ENCODE measurements around the gene TBXAS1.

DNA sequence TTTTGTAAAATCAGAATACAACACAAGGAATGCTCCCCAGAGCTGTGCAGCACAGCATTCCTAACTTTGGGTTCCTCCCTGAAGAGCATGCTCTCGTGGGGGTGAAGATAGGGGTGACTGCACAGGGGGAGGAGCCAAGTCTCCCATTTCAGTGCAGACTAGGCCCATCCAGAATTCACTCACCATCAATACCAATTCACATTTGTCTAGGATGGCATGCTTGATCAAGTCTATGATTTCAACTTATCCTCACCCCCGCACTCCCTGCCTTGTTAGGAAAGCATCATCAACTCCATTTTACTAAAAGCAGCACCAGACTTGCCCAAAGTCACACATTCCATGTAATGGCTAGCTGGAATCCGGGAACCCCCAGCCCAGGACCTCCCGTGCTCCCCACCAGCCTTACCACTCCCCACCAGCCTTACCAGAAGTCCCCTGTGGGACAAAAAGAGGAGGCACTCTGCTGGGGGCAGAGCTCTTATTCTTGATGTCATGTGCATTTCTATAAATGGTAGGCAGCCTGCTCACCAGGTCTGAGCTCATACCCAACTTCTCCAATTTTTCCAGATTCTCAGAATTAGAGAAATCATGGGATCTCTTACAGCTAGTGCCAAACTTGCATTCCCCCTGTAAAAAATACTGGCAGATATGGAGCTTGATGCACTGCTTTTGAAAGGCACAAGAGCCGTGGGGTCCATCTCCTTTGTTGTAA lies 227.5 kb downstream of the TBXAS1 start:
- TF ChIP-seq, protein P1, sequence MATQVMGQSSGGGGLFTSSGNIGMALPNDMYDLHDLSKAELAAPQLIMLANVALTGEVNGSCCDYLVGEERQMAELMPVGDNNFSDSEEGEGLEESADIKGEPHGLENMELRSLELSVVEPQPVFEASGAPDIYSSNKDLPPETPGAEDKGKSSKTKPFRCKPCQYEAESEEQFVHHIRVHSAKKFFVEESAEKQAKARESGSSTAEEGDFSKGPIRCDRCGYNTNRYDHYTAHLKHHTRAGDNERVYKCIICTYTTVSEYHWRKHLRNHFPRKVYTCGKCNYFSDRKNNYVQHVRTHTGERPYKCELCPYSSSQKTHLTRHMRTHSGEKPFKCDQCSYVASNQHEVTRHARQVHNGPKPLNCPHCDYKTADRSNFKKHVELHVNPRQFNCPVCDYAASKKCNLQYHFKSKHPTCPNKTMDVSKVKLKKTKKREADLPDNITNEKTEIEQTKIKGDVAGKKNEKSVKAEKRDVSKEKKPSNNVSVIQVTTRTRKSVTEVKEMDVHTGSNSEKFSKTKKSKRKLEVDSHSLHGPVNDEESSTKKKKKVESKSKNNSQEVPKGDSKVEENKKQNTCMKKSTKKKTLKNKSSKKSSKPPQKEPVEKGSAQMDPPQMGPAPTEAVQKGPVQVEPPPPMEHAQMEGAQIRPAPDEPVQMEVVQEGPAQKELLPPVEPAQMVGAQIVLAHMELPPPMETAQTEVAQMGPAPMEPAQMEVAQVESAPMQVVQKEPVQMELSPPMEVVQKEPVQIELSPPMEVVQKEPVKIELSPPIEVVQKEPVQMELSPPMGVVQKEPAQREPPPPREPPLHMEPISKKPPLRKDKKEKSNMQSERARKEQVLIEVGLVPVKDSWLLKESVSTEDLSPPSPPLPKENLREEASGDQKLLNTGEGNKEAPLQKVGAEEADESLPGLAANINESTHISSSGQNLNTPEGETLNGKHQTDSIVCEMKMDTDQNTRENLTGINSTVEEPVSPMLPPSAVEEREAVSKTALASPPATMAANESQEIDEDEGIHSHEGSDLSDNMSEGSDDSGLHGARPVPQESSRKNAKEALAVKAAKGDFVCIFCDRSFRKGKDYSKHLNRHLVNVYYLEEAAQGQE (tag by site-specific recombination; IDR thresholded peaks at IDR 0.05) = no peak
- no peak for TF ChIP-seq ZNF184 (tag by site-specific recombination; IDR thresholded peaks at IDR 0.05)
- TF ChIP-seq, protein P2, sequence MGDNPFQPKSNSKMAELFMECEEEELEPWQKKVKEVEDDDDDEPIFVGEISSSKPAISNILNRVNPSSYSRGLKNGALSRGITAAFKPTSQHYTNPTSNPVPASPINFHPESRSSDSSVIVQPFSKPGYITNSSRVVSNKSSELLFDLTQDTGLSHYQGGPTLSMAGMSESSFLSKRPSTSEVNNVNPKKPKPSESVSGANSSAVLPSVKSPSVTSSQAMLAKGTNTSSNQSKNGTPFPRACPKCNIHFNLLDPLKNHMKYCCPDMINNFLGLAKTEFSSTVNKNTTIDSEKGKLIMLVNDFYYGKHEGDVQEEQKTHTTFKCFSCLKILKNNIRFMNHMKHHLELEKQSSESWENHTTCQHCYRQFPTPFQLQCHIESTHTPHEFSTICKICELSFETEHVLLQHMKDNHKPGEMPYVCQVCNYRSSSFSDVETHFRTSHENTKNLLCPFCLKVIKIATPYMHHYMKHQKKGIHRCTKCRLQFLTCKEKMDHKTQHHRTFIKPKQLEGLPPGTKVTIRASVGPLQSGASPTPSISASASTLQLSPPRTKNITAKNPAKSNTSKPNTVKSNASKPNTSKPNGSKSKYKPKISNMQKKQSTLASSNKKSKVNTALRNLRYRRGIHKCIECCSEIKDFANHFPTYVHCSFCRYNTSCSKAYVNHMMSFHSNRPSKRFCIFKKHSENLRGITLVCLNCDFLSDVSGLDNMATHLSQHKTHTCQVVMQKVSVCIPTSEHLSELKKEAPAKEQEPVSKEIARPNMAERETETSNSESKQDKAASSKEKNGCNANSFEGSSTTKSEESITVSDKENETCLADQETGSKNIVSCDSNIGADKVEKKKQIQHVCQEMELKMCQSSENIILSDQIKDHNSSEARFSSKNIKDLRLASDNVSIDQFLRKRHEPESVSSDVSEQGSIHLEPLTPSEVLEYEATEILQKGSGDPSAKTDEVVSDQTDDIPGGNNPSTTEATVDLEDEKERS (tag by site-specific recombination; IDR thresholded peaks at IDR 0.05) = no peak
- TF ChIP-seq, protein P3, sequence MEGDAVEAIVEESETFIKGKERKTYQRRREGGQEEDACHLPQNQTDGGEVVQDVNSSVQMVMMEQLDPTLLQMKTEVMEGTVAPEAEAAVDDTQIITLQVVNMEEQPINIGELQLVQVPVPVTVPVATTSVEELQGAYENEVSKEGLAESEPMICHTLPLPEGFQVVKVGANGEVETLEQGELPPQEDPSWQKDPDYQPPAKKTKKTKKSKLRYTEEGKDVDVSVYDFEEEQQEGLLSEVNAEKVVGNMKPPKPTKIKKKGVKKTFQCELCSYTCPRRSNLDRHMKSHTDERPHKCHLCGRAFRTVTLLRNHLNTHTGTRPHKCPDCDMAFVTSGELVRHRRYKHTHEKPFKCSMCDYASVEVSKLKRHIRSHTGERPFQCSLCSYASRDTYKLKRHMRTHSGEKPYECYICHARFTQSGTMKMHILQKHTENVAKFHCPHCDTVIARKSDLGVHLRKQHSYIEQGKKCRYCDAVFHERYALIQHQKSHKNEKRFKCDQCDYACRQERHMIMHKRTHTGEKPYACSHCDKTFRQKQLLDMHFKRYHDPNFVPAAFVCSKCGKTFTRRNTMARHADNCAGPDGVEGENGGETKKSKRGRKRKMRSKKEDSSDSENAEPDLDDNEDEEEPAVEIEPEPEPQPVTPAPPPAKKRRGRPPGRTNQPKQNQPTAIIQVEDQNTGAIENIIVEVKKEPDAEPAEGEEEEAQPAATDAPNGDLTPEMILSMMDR (tag by site-specific recombination; IDR thresholded peaks at IDR 0.05) = no peak
- no peak for TF ChIP-seq ZNF621 (tag by site-specific recombination; IDR thresholded peaks at IDR 0.05)
- TF ChIP-seq ZBTB21 (tag by site-specific recombination; IDR thresholded peaks at IDR 0.05) = no peak
- TF ChIP-seq, protein P4, sequence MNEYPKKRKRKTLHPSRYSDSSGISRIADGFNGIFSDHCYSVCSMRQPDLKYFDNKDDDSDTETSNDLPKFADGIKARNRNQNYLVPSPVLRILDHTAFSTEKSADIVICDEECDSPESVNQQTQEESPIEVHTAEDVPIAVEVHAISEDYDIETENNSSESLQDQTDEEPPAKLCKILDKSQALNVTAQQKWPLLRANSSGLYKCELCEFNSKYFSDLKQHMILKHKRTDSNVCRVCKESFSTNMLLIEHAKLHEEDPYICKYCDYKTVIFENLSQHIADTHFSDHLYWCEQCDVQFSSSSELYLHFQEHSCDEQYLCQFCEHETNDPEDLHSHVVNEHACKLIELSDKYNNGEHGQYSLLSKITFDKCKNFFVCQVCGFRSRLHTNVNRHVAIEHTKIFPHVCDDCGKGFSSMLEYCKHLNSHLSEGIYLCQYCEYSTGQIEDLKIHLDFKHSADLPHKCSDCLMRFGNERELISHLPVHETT (tag by site-specific recombination; IDR thresholded peaks at IDR 0.05) = no peak
- TF ChIP-seq, protein P5, sequence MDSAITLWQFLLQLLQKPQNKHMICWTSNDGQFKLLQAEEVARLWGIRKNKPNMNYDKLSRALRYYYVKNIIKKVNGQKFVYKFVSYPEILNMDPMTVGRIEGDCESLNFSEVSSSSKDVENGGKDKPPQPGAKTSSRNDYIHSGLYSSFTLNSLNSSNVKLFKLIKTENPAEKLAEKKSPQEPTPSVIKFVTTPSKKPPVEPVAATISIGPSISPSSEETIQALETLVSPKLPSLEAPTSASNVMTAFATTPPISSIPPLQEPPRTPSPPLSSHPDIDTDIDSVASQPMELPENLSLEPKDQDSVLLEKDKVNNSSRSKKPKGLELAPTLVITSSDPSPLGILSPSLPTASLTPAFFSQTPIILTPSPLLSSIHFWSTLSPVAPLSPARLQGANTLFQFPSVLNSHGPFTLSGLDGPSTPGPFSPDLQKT (IDR thresholded peaks at IDR 0.05; ENCODE audit: borderline replicate concordance, low read depth, low read length) = no peak
